GM18909 (cell line): Measurements from ENCODE around the gene C11orf91.
"Not testable (repeated sequence)": the region's sequence is repeated elsewhere in the genome, so short reads cannot be mapped to it uniquely, and the experiment has no call there.

Experiments used
- ATAC-seq: cut with Tn5 transposase; IDR thresholded peaks from one replicate; pipeline ENCODE4 v1.9.1; 2021; ENCODE audit warnings: mild to moderate bottlenecking; ENCODE audit not compliant: unreplicated experiment, poor library complexity

Gene C11orf91

GRCh38 chr11:33674035-33674814, 26.4 kb downstream of the C11orf91 start:
- ATAC-seq = no peak

GRCh38 chr11:33672273-33672672, 28.4 kb downstream of the C11orf91 start:
- no peak for ATAC-seq

- no peak for ATAC-seq
Measured at GRCh38 chr11:33670250-33671011, 30.2 kb downstream of the C11orf91 start.

GRCh38 chr11:33669598-33670249, 30.9 kb downstream of the C11orf91 start:
- no peak for ATAC-seq

- no peak for ATAC-seq
Measured at GRCh38 chr11:33668951-33669596, 31.6 kb downstream of the C11orf91 start.

GRCh38 chr11:33668468-33668825, 32.2 kb downstream of the C11orf91 start:
- ATAC-seq = no peak

- ATAC-seq = no peak
Measured at GRCh38 chr11:33667819-33668467, 32.7 kb downstream of the C11orf91 start.

- ATAC-seq = no peak
Measured at GRCh38 chr11:33665350-33666106, 35.1 kb downstream of the C11orf91 start.

GRCh38 chr11:33664827-33665226, 35.8 kb downstream of the C11orf91 start:
- no peak for ATAC-seq

- no peak for ATAC-seq
Measured at GRCh38 chr11:33664166-33664565, 36.5 kb downstream of the C11orf91 start.

GRCh38 chr11:33663121-33663520, 37.5 kb downstream of the C11orf91 start:
- no peak for ATAC-seq

- ATAC-seq = not testable (repeated sequence)
Measured at GRCh38 chr11:33661526-33661925, 39.1 kb downstream of the C11orf91 start.

- ATAC-seq = no peak
Measured at GRCh38 chr11:33660962-33661361, 39.7 kb downstream of the C11orf91 start.

GRCh38 chr11:33659370-33660139, 41.1 kb downstream of the C11orf91 start:
- ATAC-seq = no peak

GRCh38 chr11:33658195-33658900, 42.3 kb downstream of the C11orf91 start:
- ATAC-seq = no peak

GRCh38 chr11:33657757-33658156, 42.9 kb downstream of the C11orf91 start:
- no peak for ATAC-seq

- no peak for ATAC-seq
Measured at GRCh38 chr11:33656768-33657167, 43.9 kb downstream of the C11orf91 start.
